GM21723 (cell line): ENCODE results near the gene PRKAR1A.
"Not testable (repeated sequence)": the region's sequence is repeated elsewhere in the genome, so short reads cannot be mapped to it uniquely, and the experiment has no call there.

Experiments
- ATAC-seq: cut with Tn5 transposase; IDR thresholded peaks from one replicate; pipeline ENCODE4 v1.9.1; 2021; ENCODE audit warnings: mild to moderate bottlenecking, moderate library complexity; ENCODE audit not compliant: unreplicated experiment

Gene PRKAR1A

GRCh38 chr17:68512247-68512959 is at the start of gene PRKAR1A:
PRKAR1A (plus strand) TSS chr17:68512430; CDS start chr17:68515400, 2,970 bp downstream.
- ATAC-seq = peak; percentile 90

GRCh38 chr17:68463211-68464019 is 48.8 kb upstream of the PRKAR1A start:
- ATAC-seq = no peak

GRCh38 chr17:68468334-68468733 is 43.9 kb upstream of the PRKAR1A start:
- ATAC-seq = no peak

- no peak for ATAC-seq
Observed at GRCh38 chr17:68468788-68469187, 43.4 kb upstream of the PRKAR1A start.

- ATAC-seq = no peak
Observed at GRCh38 chr17:68470961-68471360, 41.3 kb upstream of the PRKAR1A start.

GRCh38 chr17:68480885-68481284 is 31.3 kb upstream of the PRKAR1A start:
- ATAC-seq = no peak

- no peak for ATAC-seq
Observed at GRCh38 chr17:68482576-68483041, 29.6 kb upstream of the PRKAR1A start.

GRCh38 chr17:68484458-68484857 is 27.8 kb upstream of the PRKAR1A start:
- ATAC-seq = no peak

- ATAC-seq = no peak
Observed at GRCh38 chr17:68489919-68490318, 22.3 kb upstream of the PRKAR1A start.

- no peak for ATAC-seq
Observed at GRCh38 chr17:68491381-68492231, 20.6 kb upstream of the PRKAR1A start.

- ATAC-seq = not testable (repeated sequence)
Observed at GRCh38 chr17:68492394-68493054, 19.7 kb upstream of the PRKAR1A start.

- ATAC-seq = no peak
Observed at GRCh38 chr17:68495081-68495480, 17.1 kb upstream of the PRKAR1A start.

GRCh38 chr17:68497885-68498319 is 14.3 kb upstream of the PRKAR1A start:
- ATAC-seq = peak; percentile 92

GRCh38 chr17:68498479-68499326 is 13.5 kb upstream of the PRKAR1A start:
- ATAC-seq = peak; percentile 32

GRCh38 chr17:68499587-68499986 is 12.6 kb upstream of the PRKAR1A start:
- ATAC-seq = no peak

- ATAC-seq = no peak
Observed at GRCh38 chr17:68501074-68501473, 11.2 kb upstream of the PRKAR1A start.

- ATAC-seq = no peak
Observed at GRCh38 chr17:68505951-68506350, 6.3 kb upstream of the PRKAR1A start.

- ATAC-seq = no peak
Observed at GRCh38 chr17:68507576-68507975, 4.7 kb upstream of the PRKAR1A start.
